Spinal cord (tissue), 10 donors: ENCODE measurements around the gene VWA3A. TPM values are rescaled to one million over a fixed set of nuclear protein-coding genes. Genes with fewer than 3 reads are reported as not detected.
"Not testable (repeated sequence)": the region's sequence is repeated elsewhere in the genome, so short reads cannot be mapped to it uniquely, and the experiment has no call there.

Source experiments
- DNase-seq, 6 donors: peaks; one replicate each; pipeline versions ENCODE4 v3.0.0 to v3.0.0-alpha.2; 2013 to 2015; ENCODE audit warnings: low spot score in 6 of 6, low read depth in 4 of 6
- H3K27ac ChIP-seq: one replicate; pipeline ENCODE4 v1.5.1; 2013; ENCODE audit warnings: low read depth, low read length, control low read depth
- H3K27me3 ChIP-seq: one replicate; pipeline ENCODE4 v1.6.1; 2013; ENCODE audit warnings: low read length; ENCODE audit not compliant: control insufficient read depth, insufficient read depth
- H3K36me3 ChIP-seq: one replicate; pipeline ENCODE4 v1.6.1; 2013; ENCODE audit warnings: low read length; ENCODE audit not compliant: control insufficient read depth, insufficient read depth
- H3K4me1 ChIP-seq: one replicate; pipeline ENCODE4 v1.6.1; 2013; ENCODE audit warnings: low read length; ENCODE audit not compliant: control insufficient read depth, insufficient read depth
- H3K4me3 ChIP-seq: one replicate; pipeline ENCODE4 v1.5.1; 2013; ENCODE audit warnings: low read depth, low read length, control low read depth
- H3K9me3 ChIP-seq: one replicate; pipeline ENCODE4 v1.6.1; 2013; ENCODE audit warnings: low read length; ENCODE audit not compliant: control insufficient read depth, insufficient read depth
- WGBS: methylation state at CpG from one replicate; pipeline ENCODE4 v1.1.5; 2013; ENCODE audit warnings: missing lambda C conversion rate; ENCODE audit not compliant: insufficient coverage; 5-methylcytosine and 5-hydroxymethylcytosine counted together
- polyA plus RNA-seq, 2 donors: library from polyadenylated mRNA; unstranded; fragments of 120-200 nt; gene quantifications; one replicate each; pipeline ENCODE4 v1.2.1, GENCODE V29; 2013; ENCODE audit not compliant: insufficient read length in 2 of 2
- total RNA-seq, 2 donors: library from RNA; depleted of rRNA in 1 of 2; stranded (reverse); fragments of 120-200 nt in 1 of 2; fragments of >200 nt in 1 of 2; gene quantifications; one replicate each; pipeline versions ENCODE4 v1.2.3 to v1.2.4, GENCODE V29; 2013 to 2014
- donor health status: healthy.

VWA3A gene
- total and polyA plus RNA-seq, 4 donors: 4.6 to 22.5 (median 20.2) TPM

GRCh38 chr16:22109258-22109898 is 17.0 kb downstream of the VWA3A start:
- H3K27ac ChIP-seq: no peak overlapping the region
- no peak for DNase-seq
- no peaks in the 10 kb centered on the region for H3K27me3 ChIP-seq
- WGBS: 88% methylated on average over 1 of the region's 4 CpGs
- no peak overlapping the region for H3K4me3 ChIP-seq
- H3K36me3 ChIP-seq: peaks cover 4% of the 10 kb centered on the region
- no peaks in the 10 kb centered on the region for H3K4me1 ChIP-seq
- no peaks in the 10 kb centered on the region for H3K9me3 ChIP-seq

GRCh38 chr16:22111629-22112028 is 19.3 kb downstream of the VWA3A start:
- H3K9me3 ChIP-seq, H3K27me3 ChIP-seq, H3K27ac ChIP-seq, H3K4me3 ChIP-seq, H3K36me3 ChIP-seq, DNase-seq, H3K4me1 ChIP-seq: not testable (repeated sequence)
- 86% methylated on average over 3 of the region's 5 CpGs for WGBS

- WGBS: 50% methylated on average over 1 of the region's 2 CpGs
- H3K4me1 ChIP-seq: no peaks in the 10 kb centered on the region
- no peak overlapping the region for H3K27ac ChIP-seq
- H3K27me3 ChIP-seq: no peaks in the 10 kb centered on the region
- H3K4me3 ChIP-seq: no peak overlapping the region
- no peak for DNase-seq
- peaks cover 4% of the 10 kb centered on the region for H3K36me3 ChIP-seq
- no peaks in the 10 kb centered on the region for H3K9me3 ChIP-seq
Measured at GRCh38 chr16:22116095-22116700, 23.9 kb downstream of the VWA3A start.

- H3K27me3 ChIP-seq: no peaks in the 10 kb centered on the region
- H3K4me3 ChIP-seq: no peak overlapping the region
- peak in 1 of 6 donors; percentile 63 for DNase-seq
- H3K36me3 ChIP-seq: peaks cover 4% of the 10 kb centered on the region
- H3K27ac ChIP-seq: no peak overlapping the region
- no CpG with 5 or more reads among the region's 2 CpGs for WGBS
- no peaks in the 10 kb centered on the region for H3K9me3 ChIP-seq
- no peaks in the 10 kb centered on the region for H3K4me1 ChIP-seq
Measured at GRCh38 chr16:22117609-22118008, 25.3 kb downstream of the VWA3A start.

DNA sequence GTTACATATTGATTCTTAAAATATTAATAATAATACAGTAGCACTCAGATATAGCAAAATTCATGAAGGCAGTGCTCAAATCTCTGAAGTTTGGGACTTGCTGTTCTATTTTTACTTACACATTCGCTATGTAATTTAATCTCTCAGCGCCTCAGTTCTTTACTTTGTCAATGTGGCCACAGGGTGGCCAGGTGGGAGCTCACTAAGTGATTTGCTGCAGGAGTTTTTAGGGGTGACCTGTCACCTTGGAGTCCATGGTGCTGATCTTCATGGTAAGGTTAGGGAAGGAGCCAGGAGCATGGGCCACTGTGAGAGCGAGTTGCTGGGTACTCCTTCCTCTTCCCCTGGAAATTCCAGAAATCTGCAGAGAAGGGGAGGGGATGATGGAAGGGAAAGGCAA is 28.1 kb downstream of the VWA3A start:
- Histone ChIP-seq H3K27me3 (no peaks in the 10 kb centered on the region), H3K4me3 (no peak overlapping the region), H3K27ac (no peak overlapping the region), H3K9me3 (no peaks in the 10 kb centered on the region), H3K36me3 (peaks cover 4% of the 10 kb centered on the region), H3K4me1 (no peaks in the 10 kb centered on the region)
- DNase-seq: no peak
- no CpG with 5 or more reads among the region's 3 CpGs for WGBS

DNA sequence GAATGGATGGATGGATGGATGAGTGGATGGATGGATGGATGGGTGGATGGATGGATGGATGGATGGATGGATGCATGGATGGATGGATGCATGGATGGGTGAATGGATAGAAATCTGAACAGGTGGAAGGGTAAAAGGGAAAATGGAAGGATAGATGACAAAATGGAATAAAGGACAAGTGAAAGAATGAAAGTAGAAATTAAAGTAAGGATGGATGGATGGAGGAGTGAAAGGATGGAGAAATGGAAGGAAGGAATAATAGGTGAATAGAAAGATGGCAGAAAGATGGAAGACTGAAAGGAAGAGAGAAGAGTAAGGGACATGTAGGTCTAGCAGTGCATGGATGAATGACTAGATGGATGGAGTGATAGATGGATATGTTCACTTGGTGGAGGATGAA is 29.9 kb downstream of the VWA3A start:
- H3K36me3 ChIP-seq: peaks cover 4% of the 10 kb centered on the region
- H3K27me3 ChIP-seq: no peaks in the 10 kb centered on the region

DNA sequence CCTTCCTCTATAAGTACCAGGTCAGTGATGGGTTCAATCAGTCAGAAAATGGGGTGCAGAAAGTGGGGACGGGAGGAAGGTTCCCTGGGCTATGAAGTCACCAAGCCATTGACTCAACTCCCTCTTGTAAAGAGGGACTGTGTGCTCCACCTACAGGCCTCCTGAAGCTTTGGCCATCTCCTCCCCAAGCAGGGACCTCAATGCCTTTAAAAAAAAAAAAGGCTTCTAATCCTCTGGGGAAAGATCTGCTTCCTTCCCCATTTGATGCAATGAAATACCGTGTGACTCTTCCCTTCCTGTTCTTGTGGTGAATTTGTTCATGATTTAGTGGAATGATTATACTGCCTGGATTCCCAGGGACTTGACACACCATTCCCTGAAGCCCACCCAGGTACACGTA is 30.8 kb downstream of the VWA3A start:
- WGBS: no CpG with 5 or more reads among the region's 3 CpGs
- H3K4me1 ChIP-seq: no peaks in the 10 kb centered on the region
- DNase-seq: no peak

More for the DNA sequence above, 29.9 kb downstream of the VWA3A start:
- no peaks in the 10 kb centered on the region for H3K9me3 ChIP-seq
- no peaks in the 10 kb centered on the region for H3K4me1 ChIP-seq
- H3K27ac ChIP-seq: no peak overlapping the region
- DNase-seq: no peak
- no peak overlapping the region for H3K4me3 ChIP-seq

DNA sequence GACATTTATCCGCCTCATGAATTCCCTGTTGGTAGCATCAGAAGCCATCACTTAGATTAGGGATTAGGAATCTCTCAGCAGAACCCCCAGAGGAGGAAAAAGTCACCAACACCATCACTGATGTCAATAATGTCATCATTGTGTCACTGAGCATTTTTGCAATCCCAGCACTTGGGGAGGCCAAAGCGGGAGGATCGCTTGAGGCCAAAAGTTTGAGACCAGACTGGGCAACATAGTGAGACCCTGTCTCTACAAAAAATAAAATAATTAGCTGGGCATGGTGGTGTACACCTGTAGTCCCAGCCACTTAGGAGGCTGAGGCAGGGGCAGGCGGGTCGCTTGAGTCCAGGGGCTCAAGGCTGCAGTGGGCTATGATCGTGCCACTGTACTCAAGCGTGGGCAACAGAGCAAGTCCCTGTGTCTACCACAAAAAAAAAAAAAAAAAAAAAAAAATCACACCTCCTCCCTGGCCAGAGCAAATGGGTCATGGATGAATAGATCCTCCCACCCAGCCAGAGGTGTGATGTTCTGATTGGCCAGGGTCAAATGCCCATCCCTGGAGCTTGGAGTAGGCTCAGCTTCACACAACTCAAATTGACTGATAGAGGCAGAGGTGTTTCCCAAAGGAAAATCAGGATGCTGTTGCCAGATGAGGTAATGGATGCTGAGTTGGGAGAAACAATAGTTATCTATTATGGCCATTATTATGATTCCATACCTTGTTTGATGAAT is 31.6 kb downstream of the VWA3A start:
- 100% methylated on average over 1 of the region's 7 CpGs for WGBS
- Histone ChIP-seq H3K4me3 (no peak overlapping the region), H3K36me3 (peaks cover 2% of the 10 kb centered on the region), H3K27me3 (no peaks in the 10 kb centered on the region), H3K9me3 (no peaks in the 10 kb centered on the region), H3K27ac (no peak overlapping the region), H3K4me1 (no peaks in the 10 kb centered on the region)
- no peak for DNase-seq

More for the DNA sequence above, 30.8 kb downstream of the VWA3A start:
- H3K27me3 ChIP-seq: no peaks in the 10 kb centered on the region
- no peak overlapping the region for H3K27ac ChIP-seq
- no peak overlapping the region for H3K4me3 ChIP-seq
- peaks cover 4% of the 10 kb centered on the region for H3K36me3 ChIP-seq
- no peaks in the 10 kb centered on the region for H3K9me3 ChIP-seq

- no peak for DNase-seq
- no peak overlapping the region for H3K4me3 ChIP-seq
- no peaks in the 10 kb centered on the region for H3K9me3 ChIP-seq
- no peak overlapping the region for H3K27ac ChIP-seq
- 90% methylated on average over 3 of the region's 6 CpGs for WGBS
- no peaks in the 10 kb centered on the region for H3K4me1 ChIP-seq
- H3K36me3 ChIP-seq: no peaks in the 10 kb centered on the region
- H3K27me3 ChIP-seq: no peaks in the 10 kb centered on the region
Measured at GRCh38 chr16:22124583-22125284, 32.4 kb downstream of the VWA3A start.
